ENCODE measurements around the gene SNX10.

DNA sequence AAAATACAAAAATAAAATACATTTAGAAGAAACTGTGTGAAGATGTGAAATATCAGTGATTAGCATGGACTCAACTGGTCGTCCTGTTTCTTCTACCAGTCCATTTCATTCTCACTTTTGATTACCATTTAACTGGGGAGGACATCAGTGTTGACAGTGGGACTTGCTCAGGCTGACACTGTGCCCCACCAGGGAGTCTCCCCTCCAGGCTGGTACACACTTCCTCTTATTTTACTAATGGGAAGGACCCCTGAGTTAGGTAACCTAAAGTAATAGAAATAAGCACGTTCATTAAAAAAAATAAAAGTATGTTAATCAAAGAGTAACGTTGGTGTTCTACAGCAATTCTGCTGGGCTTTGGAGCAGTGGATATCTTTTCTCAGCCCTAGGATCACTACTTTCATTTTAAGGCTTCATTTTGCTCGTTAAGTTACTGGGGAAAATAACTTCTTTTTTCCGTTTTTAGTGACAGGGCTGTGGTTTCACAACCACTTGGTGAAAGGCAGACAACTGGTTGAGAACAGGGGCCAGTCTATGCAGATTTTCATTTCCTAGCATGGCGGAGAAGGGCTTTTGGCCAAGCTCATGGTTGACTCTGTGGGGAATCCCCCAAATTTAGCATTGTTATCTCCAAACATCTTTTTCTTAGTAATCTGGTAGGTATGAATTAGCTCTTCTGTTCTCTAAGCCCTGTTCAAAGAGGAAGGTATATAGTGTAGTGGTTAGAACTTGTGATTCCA is 2.1 kb downstream of the SNX10 start:
- TF ChIP-seq POLR2AphosphoS5 (IDR thresholded peaks at IDR 0.05; ENCODE audit: insufficient read depth in 1 of 2, low read depth in 1 of 2) = no peak
- TF ChIP-seq, protein P1, sequence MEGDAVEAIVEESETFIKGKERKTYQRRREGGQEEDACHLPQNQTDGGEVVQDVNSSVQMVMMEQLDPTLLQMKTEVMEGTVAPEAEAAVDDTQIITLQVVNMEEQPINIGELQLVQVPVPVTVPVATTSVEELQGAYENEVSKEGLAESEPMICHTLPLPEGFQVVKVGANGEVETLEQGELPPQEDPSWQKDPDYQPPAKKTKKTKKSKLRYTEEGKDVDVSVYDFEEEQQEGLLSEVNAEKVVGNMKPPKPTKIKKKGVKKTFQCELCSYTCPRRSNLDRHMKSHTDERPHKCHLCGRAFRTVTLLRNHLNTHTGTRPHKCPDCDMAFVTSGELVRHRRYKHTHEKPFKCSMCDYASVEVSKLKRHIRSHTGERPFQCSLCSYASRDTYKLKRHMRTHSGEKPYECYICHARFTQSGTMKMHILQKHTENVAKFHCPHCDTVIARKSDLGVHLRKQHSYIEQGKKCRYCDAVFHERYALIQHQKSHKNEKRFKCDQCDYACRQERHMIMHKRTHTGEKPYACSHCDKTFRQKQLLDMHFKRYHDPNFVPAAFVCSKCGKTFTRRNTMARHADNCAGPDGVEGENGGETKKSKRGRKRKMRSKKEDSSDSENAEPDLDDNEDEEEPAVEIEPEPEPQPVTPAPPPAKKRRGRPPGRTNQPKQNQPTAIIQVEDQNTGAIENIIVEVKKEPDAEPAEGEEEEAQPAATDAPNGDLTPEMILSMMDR (IDR thresholded peaks at IDR 0.05) = no peak
